GM19238 (cell line): ENCODE data around the gene UNC13B.
"Not testable (repeated sequence)": the region's sequence is repeated elsewhere in the genome, so short reads cannot be mapped to it uniquely, and the experiment has no call there.

Experiments
- DNase-seq: peaks from one replicate; pipeline ENCODE4 v3.0.0; 2011; ENCODE audit warnings: low spot score; ENCODE audit not compliant: insufficient read length

UNC13B gene

DNA sequence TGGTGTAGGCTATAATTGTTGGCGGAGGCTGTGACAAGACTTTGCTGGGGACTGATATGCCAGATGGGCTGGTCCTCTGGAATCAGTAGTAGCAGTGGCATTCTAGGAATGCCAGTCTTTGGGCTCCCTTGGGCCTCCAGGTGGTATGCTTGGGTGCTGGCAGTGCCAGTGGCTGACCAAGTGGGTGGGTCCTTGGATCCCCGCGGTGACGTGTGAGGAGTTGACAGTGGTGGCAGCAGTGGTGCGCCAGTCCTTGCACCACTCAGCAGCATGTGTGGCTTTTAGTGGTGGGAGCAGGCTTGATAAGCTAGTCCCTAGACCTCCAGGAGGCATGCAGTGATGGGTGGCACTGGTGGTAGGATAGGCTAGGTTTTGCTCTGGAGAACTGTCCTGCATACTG is 63.9 kb downstream of the UNC13B start:
- no peak for DNase-seq

DNA sequence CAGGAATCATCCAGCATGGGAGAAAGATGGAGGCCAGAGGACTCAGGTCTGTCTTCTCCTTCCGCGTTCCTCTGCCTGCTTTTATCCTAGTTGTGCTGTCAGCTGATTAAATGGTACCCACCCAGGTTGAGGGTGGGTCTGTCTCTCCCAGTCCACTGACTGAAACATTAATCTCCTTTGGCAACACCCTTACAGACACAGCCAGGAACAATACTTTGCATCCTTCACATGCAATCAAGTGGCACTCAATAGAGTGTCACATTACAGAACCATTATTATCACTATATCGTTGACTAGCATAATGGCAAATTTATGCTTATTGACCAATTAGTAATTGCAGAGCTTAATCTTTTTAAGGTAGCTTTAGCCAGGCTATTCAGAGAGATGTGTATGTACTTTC is 64.8 kb downstream of the UNC13B start:
- no peak for DNase-seq

DNA sequence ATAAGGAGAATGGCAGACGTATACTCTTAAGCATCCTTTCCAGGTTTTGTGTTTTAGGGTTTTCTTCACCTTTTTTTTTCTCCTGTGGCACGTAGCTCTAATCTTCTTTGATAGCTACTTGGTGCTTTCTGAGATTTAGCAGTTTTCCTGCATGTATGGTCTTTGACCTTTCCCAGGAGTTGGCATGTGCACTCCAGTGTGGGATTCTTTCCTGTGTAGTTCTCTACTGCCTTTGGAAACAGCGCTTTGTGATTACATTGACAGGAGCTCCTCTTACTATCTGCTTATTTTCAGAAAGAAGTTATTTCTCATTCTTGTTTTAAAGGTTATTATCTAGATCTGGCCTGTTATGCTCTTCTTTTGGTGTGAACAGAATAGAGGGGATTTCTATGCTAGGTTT is 65.5 kb downstream of the UNC13B start:
- no peak for DNase-seq

DNA sequence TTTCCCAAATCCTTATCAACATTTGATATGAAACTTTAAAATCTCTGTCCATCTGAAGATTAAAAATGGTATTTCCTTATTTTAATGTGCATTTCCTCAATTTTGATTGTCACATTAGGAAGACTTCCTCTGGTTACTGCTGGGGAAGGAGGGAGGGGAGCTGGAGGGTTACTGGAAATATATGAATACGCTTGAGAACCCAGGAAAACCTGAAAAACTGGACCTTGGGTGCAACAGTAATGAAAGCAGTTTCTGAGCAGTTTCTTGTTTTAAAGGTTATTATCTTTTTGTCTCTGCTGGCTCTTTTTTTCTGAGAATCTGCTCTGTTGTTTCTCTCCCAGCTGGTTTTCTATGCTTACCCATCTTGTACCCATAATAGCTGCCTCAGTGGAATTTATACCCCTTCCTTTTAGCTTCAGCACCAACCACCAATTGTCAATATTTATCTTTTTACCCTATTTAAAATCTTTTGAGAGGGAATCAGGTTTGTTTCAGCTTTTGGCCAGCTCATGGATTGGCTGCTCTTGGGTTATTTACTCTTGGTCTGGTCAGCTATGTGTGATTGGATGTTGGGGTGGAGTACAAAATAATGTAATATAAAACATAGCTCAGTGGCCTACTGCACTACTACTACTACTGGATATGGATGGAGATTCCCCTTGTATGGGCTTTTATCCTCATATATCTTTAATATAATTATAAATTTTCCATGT is 67.4 kb downstream of the UNC13B start:
- DNase-seq = no peak

DNA sequence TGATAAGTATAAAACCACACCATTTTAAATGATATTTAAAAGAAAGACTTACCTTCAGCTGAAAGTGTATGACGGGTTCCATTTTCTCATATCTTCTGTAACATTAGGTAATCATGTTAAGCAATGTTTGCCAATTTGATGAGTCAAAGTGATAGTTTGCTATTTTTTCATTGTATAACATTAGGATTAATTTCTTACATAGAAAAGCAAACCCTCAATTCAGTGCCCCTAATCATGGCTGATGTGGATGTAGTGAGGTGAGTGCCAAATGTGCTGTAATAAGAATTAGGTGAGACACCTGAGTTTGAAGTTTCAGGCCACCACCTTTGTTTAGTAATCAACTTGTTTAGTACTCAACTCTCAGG is 68.0 kb downstream of the UNC13B start:
- no peak for DNase-seq

DNA sequence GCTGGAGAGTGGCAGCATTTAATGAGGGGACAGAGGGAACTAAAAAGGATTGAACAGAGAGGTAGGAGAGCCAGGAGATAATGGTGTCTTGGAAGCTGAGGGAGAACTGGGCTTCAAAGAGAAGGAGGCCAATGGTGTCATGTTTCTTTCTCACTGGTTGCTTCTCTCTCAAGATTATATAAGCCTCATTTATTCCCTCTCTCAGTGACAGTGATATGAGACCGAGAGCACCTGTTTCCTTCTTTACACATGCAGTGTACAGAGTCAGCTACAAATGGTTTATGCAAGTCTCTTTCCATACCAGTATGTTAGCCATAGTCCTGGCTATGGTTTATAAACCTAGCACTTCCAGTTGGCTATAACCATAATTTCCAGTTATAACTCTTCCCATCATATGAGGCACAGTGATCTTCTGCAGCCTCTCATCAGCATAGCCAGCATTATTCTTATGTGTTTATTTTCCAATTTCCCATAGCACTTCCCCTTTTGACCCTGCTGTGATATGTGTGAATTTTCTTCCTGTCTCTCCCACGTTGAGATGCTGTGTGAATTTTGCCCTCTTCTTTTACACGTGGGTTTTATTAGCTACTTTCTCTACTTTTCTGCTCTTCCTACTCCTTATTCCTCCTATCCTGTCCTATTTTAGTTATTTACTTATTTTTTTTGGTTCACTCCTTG is 71.2 kb downstream of the UNC13B start:
- DNase-seq = no peak

DNA sequence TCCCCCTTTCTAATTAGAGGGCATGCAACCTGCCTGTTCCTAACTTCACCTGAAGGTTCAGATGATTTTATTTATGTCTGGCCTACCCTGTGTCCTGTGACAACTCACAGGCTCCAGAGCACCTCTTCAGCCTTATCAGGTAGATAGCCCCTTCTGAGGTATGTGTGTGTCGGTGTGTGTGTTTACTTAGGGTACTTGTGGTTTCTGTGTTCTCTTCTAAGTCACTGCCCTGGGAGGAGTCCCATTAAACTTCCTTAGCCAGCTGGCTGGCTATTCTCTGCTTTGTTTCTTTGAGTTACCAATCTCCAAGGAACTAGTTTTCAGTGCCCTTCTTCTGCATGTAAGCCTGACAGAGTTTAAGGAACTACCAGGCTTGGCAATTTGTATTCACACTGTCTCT is 74.9 kb downstream of the UNC13B start:
- no peak for DNase-seq

DNA sequence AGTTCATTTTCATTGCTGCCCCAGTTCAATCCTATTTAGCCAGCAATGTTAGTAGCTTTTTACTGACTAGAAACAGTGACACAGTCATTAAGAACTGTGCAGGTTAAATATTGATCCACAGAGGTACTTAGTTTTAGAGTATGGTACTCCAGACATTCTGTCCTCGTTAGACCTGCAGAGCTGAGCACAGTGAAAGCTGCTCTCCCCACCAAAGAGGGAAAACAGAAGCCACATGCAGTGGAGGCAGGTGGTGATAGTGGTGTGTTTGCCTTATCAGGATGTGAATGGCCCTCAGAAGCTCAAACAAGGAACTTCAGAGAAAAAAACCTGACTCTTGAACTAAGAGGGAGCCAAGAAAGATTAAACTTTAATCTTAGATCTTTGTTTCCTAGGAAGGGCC is 75.5 kb downstream of the UNC13B start:
- no peak for DNase-seq

DNA sequence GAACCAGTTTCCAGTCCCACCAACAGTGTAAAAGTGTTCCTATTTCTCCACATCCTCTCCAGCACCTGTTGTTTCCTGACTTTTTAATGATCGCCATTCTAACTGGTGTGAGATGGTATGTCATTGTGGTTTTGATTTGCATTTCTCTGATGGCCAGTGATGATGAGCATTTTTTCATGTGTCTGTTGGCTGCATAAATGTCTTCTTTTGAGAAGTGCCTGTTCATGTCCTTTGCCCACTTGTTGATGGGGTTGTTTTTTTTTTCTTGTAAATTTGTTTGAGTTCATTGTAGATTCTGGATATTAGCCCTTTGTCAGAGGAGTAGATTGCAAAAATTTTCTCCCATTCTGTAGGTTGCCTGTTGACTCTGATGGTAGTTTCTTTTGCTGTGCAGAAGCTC is 84.1 kb downstream of the UNC13B start:
- not testable (repeated sequence) for DNase-seq

DNA sequence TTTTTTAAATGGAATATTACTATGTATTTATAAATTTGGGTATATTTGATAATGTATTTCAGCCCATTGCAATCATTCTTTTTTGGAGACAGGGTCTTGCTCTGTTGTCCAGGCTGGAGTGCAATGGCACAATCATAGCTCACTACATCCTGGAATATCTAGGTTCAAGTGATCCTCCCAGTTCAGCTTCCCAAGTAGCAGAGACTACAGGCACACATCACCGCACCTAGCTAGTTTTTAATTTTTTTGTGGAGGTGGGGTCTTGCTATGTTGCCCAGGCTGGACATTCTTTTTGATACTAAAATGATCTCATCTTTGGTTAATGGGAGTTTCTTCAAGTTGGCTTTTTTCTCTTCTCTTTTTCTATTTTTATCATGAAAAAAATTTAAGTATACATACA is 91.3 kb downstream of the UNC13B start:
- DNase-seq = no peak

DNA sequence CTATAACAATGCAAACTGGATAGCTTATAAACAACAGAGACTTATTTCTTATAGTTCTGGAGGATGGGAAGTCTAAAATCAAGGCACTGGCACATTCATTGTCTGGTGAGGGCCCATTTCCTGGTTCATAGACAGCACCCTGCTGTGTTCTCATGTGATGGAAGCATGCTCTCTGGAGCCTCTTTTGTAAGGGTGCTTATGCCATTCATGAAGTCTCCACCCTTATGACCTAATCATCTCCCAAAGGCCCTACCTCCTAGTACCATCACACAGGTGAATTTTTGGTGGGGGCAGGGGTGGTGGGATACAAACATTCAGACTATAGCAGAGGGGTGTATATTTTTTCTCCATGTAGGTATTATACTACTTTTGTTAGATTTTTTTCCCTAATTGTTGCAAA is 92.4 kb downstream of the UNC13B start:
- DNase-seq = no peak

DNA sequence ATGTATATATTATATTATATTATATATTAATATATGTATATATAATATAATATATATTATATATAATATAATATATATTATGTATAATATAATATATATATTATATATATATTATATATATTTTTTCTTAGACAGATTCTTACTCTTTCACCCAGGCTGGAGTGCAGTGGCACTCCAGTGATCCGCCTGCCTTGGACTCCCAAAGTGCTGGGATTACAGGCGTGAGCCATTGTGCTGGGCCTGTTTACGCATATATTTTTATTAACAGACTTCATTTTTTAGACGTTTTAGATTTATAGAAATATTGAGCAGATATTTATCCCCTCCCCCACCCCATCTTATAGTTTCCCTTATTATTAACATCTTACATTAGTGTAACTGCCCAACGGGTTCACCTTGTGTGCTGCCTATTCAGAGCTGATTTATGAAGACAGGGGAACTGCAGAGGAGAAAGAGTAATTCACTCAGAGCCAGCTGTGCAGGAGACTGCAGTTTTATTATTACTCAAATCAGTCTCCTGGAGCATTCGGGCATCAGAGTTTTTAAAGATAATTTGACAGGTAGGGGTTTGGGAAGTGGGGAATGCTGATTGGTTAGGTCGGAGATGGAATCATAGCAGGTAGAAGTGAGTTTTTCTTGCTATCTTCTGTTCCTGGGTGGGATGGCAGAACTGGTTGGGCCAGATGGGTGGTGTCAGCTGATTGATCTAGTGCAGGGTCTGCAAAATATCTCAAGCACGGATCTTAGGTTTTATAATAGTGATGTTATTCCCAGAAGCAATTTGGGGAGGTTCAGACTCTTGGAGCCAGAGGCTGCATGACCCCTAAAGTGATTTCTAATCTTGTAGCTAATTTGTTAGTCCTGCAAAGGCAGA is 93.4 kb downstream of the UNC13B start:
- no peak for DNase-seq

DNA sequence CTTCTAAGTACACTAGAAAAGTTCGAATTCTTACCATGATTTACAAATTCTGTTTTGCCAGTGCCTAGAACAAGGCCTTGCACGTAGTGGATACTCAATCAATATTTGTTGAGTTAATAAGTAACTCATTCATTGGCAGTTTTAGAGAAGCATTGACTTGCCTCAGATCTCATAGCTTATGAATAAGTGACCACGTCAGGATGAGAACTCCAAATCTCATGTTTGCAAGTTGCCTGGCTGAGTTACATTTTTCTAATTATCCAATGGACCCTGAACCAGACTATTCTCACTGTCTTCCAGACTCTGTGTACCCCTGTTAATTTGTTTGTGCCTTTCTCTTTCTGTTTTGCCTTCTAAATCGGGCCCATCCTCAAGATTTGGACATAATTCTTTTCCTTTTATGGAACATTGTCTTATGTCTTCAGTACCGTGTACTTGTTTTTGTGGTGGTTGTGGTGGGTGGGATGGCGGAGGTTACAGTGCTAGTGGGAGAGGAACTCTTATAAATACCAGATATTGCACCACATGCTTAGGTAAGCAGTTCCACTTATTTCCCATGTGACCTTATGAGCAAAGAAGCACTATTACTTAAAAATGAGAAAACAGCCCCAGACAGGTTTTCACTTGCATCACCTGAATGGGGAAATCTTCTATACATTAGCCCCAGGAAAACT is 96.3 kb downstream of the UNC13B start:
- DNase-seq = no peak

DNA sequence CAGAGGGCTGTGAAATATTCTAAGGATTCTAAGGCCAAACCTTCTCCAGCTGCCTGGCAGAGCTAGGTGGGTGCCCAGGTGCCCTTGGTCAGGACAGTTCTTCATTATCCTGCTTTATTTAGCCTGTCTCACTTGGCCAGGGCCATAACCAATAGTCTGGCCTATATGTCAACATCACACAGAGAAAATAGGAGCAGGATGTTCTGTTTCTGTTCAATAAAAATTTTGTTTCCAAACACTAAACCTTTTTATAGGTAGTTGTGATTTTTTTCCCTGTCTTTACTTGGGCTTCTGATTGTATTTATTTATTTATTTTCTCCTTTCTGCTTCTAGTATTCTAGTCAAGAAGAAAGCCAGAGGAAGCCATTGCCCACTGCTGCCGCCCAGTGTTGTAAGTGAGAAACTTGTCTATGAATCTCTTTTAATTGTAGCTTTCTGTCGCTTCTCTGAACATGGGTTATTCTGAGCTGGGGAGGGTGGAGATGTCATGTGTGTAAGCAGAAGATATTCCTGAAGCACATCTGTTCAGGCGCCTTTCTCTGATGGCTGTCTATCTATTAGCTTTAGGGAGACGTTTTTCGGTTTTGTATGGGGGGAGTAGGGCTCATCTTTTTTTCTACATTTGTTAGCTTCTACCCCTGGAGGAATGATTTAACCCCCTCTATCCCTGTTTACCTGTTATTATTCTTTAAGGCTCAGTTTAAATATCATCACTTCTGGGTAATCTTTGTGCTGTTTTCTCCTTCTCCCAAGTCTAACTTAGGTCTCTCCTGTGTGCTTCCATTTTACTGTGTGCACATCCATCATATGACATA is 97.1 kb downstream of the UNC13B start:
- DNase-seq = peak; percentile 2

DNA sequence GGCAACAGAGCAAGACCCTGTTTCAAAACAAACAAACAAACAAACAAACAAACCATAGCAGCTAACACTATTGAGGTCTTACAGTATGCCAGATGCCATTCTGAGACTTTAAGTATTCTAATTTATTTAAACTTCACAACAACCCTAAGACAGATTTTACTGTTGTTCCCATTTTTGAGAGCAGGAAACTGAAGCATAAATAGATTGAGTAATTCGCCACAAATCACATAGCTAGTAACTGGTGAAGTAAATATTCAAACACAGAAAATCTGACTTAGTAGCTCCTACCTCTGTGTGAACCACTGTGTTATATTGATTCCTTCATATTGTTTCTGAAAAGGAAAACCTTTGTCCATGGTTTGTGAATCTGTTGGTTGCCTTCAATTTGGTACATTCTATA is 98.4 kb downstream of the UNC13B start:
- DNase-seq = no peak

DNA sequence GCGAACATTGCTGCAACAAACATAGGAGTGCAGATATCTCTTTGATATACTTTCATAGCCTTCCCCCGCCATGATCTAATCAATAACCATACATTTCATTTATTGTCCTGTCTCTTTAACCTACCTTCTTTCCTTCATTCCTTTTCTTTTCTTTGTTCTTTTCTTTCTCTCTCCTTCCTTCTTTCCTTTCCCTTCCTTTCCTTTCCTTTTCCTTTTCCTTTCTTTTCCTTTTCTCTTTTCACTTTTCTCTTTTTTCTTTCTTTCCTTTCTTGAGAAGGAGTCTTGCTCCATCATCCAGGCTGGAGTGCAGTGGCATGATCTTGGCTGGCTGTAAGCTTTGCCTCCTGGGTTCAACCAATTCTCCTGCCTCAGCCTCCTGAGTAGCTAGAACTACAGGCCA is 100.3 kb downstream of the UNC13B start:
- DNase-seq = no peak

DNA sequence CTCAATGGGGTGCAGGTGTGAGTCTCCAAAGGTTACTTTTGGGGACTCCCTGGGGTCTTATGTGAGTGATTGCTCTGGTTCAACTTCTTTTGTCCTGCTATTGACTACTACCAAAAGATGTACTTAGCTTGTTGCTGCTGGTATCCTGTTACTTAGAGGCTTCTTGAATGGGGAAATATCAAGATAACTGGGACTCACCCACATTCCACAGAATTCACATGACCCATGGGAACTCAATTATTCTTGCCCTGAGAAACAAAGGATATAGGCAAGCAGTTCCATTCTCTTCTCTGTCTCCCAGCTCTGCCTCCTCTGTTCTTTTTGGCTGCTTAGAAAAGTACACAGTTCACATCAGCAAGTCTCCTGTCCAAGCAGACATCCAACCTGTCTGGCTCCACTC is 105.9 kb downstream of the UNC13B start:
- DNase-seq = no peak

DNA sequence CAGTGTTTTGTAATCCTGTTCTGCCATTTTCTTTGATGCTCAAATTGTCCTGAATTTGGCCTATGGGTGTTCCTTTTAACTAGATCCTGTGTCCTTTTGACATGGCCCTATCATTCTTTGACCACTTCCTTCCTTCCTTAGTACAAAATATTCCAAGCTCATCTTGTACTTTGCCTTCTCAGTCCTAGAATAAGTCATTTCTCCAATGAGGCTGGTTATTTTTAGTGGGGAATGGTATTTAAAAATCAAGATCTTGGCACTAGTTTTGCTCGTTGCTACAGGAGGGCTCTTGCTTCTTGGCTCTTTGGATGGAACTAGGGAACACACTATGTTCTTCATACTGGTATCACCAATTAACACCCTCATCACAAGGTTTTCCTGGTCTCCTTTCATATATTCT is 108.1 kb downstream of the UNC13B start:
- no peak for DNase-seq

DNA sequence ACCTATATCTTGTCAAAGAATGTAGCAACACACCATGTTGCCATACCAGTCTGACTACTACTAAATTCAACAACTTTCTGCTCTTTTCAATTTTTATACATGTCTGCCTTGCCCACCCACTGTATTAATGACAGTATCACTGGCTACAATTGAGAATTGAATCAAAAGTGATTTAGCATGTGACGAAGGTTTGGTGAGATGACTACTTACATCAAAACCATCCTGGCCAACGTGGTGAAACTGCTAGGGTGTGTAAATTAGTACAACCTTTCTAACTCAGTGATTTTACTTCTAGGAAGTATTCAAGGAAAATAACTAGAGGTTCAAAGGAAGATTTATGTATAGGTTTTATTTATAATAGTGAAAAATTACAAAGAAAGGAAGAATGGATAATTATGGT is 109.8 kb downstream of the UNC13B start:
- DNase-seq = no peak

DNA sequence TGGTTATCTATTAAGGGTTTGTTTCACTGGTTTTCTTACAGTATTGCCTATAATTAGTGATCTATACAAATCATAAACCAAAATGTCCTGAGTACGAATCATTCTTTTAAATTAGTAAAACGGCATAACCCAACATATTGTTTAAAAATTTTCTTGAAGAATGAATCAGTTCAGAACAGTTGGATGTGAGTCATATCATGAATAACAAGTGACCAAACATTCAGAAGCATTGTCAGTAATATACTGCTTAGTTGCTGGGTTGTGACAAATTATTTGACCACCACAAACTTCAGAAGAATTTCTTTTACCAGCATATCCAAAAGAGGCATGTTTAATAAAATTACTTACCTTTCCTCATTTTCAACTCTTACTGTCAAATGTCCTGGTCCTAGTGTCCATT is 111.2 kb downstream of the UNC13B start:
- DNase-seq = no peak

DNA sequence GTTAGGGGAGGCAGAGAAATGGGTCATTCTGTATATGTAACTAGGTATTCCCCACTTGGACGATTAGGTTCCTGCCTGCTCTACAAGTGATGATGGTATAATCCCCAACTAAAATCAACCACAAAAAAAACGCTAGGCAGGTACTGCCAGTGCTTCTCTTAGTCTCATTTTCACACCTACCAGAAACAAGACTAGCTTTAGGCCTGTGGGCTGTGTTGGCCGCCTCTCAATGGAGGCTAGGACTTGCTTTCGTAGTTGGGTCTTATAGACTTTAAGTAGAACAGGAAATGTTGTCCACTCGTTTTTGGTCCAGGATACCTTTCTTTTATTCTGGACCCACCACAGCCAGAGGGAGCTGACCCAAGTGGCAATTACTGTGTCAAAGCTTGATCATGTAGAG is 111.8 kb downstream of the UNC13B start:
- DNase-seq = no peak
